Body of pancreas (tissue), 4 donors: ENCODE measurements around the gene SEMA4C.

Experiments used
- CTCF ChIP-seq, 7 experiments: fragments of 450-650 bp in 4 of 7; fragments of 200-600 bp in 3 of 7; sonication (generic) in 3 of 7; IDR thresholded peaks; one replicate each; pipeline ENCODE4 v1.5.1; 2016 to 2019; ENCODE audit warnings: antibody characterized with exemption in 7 of 7
- POLR2A ChIP-seq, 3 donors: fragments of 450-650 bp; IDR thresholded peaks; one replicate each; pipeline ENCODE4 v1.6.1; 2016; ENCODE audit warnings: antibody characterized with exemption in 3 of 3, mild to moderate bottlenecking in 2 of 3

- TF ChIP-seq CTCF (IDR thresholded peaks at IDR 0.05) = no peak
- TF ChIP-seq POLR2A (IDR thresholded peaks at IDR 0.05) = no peak
Measured at GRCh38 chr2:96813656-96814055, 56.2 kb downstream of the SEMA4C start.
